ENCODE data around the gene LRTM2.
"Not testable (repeated sequence)": the region's sequence is repeated elsewhere in the genome, so short reads cannot be mapped to it uniquely, and the experiment has no call there.

The LRTM2 gene

DNA sequence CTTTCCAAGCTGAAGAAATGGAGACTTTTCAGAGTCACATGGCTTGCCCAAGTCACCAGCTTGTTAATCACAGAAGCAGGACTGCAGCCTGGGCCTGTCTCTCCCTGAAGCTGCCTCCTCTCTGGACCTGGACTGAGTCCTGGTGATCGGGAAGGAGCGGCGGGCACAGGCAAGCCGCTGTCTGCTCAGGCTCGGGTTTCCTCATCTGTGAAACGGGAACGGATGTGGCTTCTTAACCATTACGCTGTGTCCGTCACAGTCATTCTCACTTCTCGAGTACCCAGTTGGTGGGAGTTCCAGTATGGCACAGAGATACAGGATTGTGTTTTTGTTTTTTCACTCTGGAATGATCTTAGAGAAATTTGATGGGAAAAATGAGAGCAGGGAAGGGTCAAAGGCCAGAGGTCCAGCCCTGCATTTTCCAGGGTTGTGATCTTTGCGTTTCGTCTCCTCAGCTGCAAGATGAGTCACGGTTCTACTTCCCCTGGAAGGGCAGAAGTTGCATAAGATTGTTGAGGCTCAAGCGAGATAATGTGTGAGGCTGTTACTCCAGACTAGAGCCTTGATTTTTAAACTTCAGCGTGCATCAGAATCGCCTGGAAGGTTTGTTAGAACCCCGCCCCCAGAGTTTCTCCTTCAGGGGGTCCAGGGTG is 7.6 kb upstream of the LRTM2 start:
- DNase-seq, result no peak

DNA sequence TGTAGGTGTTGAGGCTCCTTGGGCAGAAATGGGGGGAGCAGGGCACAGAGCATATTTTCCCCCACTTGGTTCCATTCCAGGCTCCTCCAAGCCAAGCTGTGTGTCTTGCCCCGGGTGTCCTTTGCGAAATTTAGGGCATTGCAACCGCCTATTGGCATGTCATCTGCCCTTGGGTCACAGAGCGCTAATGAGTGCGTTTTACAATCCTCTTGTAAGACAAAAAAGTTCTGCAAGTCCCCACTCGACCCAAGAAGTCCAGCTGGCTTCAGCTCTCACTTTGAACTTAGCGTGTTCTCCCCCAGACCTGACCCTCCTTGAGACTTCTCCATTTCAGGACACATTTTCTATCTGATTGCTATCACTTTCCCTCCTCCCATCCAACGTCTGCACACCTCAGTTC is 6.1 kb upstream of the LRTM2 start:
- DNase-seq, result no peak

DNA sequence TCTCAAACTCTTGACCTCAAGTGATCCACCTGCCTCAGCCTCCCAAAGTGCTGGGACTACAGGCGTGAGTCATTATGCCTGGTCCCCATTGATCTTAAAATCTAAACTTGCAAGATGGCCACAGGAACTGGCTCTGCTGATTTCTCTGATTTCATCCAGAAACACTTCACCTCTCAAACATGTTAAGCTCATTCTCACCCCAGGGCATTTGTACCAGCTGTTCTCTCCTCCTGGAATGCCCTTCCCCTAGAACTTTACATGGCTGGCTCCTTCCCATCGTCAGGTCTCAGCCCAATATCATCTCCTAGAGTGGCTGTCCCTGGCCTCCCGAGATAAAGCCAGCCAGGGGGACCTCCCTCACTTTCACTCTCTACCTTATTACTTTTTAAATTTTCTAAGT is 5.3 kb upstream of the LRTM2 start:
- DNase-seq, result no peak

DNA sequence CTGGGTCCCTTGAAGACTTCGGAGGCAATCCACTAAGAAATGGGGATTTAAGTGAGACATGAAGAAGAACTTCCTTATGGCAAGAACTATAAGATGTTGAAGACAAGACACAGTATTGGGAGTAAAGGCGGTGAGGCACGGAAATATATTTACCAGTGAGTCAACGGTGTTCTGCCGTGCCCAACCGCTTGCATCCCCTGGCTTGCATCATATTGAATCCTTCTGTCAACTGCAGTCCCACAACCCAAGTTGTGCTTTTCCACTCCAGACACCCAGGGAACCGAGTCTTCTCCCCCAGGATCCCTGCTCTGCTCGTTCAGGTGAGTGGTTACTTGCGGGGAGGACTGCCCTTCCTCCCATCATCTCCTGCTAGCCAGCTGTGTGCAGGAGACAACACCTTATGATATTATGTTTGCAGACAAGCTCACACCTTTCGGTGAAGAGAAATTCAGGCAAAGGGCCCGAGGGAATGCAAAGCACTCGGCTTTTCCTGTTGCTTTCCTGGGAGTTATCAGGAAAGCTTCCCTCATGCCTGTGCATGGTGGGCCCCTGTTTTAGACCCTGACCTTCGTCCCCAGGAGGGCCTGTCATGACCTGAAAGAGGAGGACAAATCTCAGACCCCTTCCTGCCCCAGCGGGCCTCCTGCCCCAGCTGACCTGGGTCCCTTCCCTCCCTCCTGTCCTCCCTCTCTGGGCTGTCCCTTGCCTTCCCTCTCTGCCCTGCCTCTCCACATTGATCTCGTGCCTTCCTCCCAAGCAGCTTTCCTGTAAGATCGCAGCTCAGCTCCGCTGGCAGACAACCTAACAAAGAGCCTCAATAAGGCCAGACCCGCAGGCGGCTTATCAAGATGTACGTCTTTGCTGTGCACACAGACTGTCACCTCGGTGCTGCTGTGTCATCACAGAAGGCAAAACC is 4.3 kb upstream of the LRTM2 start:
- no peak for DNase-seq

DNA sequence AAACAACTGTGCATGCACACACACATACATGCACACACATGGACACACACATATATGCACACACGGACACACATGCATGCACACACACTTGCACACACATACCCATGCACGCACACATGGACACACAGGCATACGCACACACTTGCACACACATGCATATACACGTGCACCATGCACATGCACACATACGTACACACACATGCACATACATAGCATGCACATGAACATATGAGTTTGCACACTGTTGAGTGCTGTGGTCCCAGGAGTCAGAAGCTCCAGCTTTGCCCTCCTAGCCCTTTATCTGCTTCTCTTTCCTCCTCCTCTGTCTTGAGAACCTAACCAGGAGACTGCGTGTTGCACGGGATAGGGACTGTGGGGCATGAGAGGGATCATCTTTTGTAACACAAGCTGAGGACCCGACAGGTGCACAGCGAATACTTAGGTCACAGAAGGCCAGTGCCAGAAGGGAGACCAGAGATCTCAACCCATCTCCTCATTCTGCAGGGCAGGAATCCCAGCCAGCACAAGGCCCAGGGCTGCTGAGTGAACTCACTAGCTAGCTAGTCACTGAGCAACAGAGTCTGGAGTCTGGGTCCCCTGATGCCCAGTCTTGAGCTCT is 3.5 kb upstream of the LRTM2 start:
- no peak for DNase-seq

DNA sequence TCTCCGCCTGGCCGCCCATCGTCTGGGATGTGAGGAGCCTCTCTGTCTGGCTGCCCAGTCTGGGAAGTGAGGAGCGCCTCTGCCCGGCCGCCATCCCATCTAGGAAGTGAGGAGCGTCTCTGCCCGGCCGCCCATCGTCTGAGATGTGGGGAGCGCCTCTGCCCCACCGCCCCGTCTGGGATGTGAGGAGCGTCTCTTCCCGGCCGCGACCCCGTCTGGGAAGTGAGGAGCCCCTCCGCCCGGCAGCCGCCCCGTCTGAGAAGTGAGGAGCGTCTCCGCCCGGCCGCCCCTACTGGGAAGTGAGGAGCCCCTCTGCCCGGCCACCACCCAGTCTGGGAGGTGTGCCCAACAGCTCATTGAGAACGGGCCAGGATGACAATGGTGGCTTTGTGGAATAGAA is 2.4 kb upstream of the LRTM2 start:
- not testable (repeated sequence) for DNase-seq

DNA sequence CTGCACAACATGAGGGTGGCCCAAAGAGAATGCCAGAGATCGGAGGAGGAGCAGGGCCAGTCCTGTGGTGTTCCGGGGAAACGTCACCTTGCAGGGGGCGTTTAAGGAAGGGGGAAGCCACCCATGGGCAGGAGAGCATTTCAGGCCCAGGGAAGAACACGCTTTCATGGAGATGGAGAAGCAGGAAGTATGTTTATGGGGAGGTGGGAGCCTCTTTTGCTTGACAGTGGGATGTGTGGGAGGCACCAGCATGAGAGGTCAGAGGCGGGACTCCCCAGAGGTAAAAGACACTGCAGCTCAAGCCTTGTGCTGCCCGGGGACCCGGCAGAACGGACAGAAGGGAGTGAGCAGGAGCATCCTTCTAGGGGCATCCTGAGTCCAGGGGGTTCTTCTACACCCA is 1.3 kb upstream of the LRTM2 start:
- DNase-seq, result no peak

DNA sequence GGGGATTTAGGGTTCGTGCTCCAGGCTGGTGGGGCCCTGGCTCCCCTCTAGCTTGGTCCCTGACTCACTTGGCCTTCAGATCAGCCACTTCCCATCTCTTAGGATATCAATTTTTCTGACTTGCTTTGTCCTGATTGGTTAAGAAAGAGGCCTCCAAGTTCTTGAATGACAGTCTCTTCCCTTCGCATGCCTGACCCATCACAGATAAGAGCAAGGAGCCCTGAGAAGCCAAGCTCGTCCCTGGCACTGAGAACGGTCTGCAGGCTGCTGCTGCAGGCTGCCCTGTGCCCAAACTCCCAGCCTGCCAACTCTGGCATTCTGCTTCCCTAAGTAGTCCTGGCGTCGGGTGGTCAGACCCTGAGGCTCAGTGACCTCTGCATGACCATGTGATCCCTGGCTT is 794 bp upstream of the LRTM2 start:
- no peak for DNase-seq

DNA sequence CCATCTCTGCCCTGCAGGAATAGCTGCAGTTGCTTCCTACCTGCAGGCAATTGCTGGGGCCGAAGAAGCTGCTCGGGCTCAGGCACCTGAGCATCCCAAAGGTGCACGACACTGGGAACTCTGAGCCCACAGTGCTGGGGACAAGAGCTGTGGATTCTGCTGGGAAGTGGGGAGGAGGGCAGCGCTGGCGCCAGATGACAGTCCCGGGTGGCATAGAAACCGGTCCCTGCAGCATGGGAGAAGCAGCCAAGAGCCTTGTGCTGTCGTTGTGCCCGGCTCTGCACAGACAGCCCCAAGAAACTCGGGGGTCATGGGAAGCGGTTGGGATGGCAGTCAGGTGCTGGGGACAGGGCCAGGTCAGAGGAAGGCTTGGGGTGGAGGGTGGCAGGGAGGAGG is 529 bp downstream of the LRTM2 start:
- no peak for DNase-seq

DNA sequence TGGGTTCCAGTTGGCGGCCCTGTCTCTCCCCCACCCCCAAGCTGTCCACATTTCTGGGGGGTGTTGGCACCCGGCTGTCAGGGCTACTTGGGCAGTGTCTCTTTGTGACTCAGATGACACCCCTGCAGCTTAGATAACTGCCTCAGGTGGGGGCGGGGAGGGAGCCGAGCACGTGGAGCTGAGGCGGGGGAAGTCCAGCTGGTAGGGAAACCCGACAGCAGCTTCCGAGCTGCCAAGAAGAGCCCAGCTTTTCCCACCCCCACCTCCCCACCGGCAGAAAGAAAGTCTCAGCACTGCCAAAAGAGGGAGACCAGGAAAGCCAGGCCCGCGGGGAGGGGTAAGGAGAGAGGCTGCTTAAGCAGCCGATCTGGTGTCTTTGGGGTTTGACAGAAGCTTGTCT is 1.4 kb downstream of the LRTM2 start:
- no peak for DNase-seq

DNA sequence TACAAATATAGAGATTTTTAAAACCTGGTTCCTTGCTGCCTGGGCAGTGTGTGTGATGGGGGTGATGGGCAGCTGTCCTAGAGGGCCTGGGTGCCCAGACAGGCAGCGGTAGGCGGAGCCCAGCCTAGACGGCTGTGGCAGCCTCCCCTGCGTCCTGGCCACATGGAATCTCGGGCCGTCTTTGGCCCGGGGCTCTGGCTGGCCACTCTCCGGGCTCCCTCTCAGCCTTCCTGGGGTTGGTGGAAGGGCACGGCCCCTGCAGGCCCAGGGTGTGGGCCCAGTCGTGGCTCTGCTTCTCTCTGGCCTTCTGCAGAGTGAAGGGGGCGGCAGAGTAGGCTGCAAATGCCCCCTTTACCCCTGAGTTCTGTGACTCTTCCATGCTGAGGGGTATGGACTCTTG is 2.3 kb downstream of the LRTM2 start:
- DNase-seq, result no peak

DNA sequence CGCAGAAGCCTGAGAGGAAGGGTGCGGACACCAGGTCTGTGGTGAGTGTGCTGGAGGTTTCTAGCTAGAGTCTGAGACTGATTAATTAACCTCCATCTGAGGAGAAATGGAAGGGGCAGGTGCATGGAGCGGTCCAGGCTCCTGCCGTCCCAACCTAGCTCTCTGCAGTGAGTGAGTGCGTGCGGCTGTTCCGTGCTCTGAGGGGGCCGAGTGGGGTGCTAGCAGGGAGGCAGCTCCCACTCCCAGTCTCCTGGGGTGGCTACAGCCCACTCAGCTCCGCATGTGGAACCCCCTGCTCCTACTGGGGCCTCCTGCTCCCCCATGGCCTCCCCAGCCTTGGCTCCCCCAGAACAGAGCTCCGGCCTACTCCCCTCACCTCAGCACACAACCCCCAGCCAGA is 2.9 kb downstream of the LRTM2 start:
- DNase-seq, result no peak

DNA sequence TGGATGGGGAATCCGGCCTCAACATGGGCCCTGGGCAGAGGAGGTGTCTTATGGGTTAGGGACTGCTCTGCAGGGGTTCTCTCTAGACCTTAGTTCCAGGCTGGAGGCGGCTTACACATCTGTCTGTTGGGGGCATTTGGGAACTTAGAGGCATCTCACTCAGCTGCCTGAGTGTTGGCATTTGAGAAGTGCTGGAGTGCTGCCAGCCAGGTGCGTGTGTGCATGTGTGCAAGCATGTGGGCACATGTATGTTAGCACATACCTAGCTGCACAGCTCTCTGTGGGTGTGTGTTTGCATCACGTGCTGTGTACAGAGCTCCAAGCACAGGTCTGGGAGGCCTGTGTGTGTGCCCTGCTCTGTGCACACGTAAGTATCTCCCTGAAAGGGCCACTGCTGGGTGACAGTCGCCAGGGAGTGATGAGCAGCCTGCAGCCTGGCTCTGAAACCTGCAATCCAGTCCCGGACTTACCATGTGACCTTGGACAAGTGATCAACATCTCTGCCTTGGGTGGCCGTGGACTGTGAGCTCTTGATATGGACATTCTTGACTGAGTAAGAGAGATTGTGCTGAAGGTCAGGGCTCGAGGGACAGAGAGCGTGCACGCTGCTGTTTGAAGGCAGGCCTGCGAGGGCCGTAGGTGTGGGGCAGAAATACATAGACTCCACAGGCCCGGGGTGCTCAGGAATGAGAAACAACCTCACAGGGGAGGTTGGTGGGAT is 5.2 kb downstream of the LRTM2 start:
- DNase-seq, result no peak

DNA sequence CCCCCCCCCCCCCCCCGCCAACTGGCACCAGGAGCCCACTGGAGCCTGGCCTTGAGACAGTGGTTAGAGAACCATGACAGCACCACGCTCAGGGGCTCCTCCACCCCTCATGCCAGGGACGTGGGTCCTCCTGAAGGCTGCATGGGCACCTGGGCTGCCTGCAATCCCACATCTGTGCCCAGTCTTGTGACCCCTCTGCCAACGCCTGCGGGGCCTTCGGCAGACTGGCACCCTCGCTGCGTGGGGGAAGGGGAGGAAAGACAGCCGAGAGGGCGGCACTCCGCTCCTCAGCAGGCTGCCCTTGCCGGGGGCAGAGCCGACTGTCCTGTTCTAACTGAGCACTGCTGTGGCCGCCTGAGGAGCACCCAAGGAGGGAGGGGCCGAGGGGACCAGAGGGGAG is 6.0 kb downstream of the LRTM2 start:
- no peak for DNase-seq

DNA sequence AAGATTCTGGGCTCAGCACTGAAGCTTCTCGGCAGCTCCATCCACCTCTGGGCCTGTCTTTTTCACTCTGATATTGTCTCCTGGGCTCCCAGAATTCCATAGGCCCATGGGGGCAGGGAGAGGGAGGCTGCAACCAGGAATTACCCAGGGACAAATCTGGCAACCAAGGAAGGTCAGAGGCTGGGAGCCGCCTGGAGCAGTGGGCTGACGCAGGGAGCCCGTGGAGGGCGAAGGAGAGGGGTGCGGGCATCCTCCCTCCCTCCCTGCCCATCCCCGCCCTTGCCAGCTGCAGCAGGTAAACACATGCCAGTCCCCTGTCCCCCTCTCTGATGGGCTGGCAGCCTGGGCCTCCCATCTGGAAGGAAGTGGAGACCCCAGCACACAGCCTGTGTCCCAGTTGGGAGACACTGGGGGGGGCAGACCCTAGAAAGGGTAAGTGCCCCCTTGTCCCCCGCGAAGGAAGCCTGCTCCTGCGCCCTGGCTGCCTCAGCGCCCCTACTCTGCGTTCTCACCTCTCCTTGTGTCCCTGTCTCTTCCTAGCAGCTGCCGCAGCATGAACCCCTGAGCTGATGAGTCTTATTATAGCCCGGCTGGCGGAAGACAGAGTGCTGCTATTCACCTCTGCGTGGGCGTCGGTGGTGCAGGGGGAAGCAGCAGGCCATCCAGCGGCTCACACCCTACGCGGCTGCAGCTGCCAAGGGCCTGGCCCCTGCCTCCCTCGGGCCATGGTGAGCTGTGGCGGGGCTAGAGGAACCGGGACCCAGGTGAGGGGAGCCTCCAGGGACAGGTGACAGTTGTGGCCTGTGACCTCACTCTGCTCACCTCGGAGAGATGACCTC is 6.7 kb downstream of the LRTM2 start:
- DNase-seq, result no peak

DNA sequence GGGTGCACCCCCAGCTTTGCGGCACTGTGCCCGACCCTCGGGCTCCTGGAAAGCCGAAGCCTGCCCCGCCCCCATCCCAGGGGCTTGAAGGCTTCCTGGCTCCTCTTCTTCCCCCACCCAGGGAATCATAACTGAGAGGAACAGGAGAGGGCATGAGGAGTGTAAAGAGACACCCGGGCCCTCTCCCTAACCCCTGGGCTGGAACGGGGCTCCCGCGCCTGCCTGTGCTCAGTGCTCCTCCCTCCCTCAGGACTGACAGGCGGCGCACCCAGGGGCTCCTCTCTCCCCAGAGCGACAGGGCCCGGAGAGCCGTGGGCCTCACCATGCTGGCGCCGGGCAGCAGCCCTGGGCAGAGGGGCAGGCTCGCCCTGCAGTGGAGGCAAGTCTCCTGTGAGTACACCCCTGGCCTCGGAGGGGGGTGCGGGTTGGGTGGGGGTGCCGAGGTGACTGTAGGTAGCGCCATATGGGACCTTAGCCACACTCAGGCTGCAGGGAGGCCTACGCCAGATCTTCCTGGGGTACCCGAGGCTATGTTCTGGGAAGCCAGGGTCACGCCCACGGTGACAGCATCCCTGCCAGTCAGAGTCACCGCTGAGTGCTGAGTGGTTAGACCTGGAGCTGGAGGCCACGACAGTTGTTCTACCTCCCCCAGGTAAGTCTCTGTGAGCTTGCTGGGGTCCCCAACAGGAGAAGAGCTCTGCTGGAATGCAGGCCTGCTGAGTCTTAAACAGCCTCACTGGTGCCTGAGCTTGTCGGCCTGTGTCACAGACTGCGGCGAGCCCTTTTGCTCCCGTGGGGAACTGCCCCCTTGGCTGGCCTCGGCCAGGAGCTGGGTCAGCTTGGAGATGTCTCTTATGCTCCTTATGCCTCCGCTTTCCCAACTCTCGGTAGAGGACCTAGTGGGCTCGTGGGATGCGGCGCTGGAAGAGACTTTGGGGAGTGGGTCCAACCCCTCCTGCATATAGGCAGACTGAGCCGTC is 7.8 kb downstream of the LRTM2 start:
- no peak for DNase-seq

DNA sequence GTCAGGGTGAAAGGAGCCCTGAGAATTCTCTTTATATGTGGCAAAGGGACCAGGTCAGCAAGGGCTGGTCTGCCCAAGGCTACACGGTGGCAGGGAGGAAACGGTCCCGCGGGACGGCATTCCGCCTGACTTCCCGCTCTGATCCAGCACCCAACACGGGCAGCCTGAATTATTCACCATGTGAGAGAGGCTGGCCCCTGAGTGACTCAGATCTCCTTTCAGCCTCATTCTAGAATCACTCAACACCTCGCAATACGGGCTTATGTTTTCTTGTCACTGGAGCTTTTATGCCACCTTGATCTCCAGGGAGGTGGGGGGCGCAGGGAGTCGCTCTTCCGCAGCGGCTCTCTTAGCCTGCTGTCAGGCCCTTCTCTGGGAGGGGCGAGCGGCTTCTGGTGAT is 8.5 kb downstream of the LRTM2 start:
- no peak for DNase-seq

DNA sequence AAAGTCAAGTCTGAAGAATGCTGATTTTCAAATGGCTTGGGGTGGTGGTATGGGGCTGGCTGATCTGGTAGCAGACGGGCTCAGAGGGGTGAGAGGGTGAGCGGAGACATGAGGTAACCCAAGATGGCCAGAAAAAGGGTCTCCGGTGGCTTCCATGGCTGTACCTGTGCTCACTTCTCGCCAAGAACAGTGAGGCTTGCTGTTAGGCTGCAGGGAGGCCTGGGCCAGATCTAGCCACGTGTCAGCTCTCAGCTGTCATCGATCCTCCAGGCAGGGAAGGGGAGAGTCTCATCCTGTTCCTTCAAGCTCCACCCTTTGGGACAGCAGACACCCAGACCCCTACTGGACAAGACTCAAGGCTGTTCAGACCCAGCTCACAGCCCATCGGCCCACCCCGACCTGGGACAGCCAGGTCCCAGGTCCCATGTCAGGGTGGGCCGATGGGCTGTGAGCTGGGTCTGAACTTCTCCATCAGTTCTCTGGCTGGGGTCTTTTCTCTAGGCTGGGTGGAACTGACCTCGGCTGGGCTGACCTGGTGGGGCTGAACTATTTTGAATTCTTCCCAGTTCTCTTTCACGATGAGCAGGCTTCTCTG is 9.0 kb downstream of the LRTM2 start:
- DNase-seq, result no peak

DNA sequence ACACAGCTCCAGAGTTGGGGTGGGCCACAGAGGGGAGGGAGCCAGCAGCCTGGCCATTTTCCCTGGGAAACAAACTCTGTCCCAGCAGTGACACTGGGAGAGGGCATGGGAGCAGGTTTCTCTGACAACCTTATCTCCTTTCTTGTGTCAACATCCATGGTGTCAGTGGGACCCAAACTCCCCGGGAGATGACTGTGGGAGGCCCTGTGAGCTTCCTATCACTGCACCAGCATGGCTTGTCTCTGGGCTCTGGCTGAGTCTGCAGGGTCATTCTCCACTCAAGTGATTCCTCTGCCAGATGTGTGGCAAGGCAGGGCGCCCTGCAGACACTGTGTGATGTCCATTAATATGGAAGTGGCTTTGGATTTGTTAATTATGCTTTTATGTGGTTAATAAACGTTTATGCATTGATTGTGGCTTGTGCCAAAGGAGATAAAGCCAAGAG is 10.1 kb downstream of the LRTM2 start:
- DNase-seq, result no peak

Data from activated T-cell treated with anti-CD3 and anti-CD28 coated beads, Interleukin-2, amount 50 U/mL, for 48 hours (primary cell).